Ascending aorta (tissue), 2 donors: ENCODE measurements around the gene ZMIZ1. TPM values are rescaled to one million over a fixed set of nuclear protein-coding genes. Genes with fewer than 3 reads are reported as not detected.
A peak's percentile ranks its signal among the peaks of the same experiment; 100 is the strongest.

ENCODE experiments used
- DNase-seq, 2 donors: peaks; one replicate each; pipeline ENCODE4 v3.0.0-alpha.2; 2019; ENCODE audit warnings: low spot score in 2 of 2
- H3K27ac ChIP-seq, 2 donors: fragments of 200-600 bp; sonication (generic); one replicate each; pipeline ENCODE4 v1.5.1; 2016 to 2017; ENCODE audit warnings: mild to moderate bottlenecking in 1 of 2
- H3K27me3 ChIP-seq: fragments of 200-600 bp; sonication (generic); one replicate; pipeline ENCODE4 v1.5.1; 2017
- H3K36me3 ChIP-seq, 2 donors: fragments of 200-600 bp; sonication (generic); one replicate each; pipeline ENCODE4 v1.5.1; 2016
- H3K4me1 ChIP-seq, 2 donors: fragments of 200-600 bp; sonication (generic); one replicate each; pipeline ENCODE4 v1.5.1; 2016 to 2017; ENCODE audit warnings: mild to moderate bottlenecking in 1 of 2
- H3K4me3 ChIP-seq, 2 donors: fragments of 200-600 bp; sonication (generic); one replicate each; pipeline ENCODE4 v1.5.1; 2016 to 2017; ENCODE audit warnings: mild to moderate bottlenecking in 1 of 2
- H3K9me3 ChIP-seq, 2 donors: fragments of 200-600 bp; sonication (generic); one replicate each; pipeline ENCODE4 v1.5.1; 2016
- CTCF ChIP-seq, 3 experiments: fragments of 200-600 bp in 2 of 3; fragments of 450-650 bp in 1 of 3; sonication (generic) in 2 of 3; IDR thresholded peaks; one replicate each; pipeline ENCODE4 v1.5.1; 2016 to 2019; ENCODE audit warnings: antibody characterized with exemption in 3 of 3, mild to moderate bottlenecking in 1 of 3, moderate library complexity in 1 of 3
- intact Hi-C: fragments of 100-400 bp; cut with DNase I; formaldehyde crosslinking; loops from one replicate; pipeline ENCODE4 v1.15.1; 2023
- total RNA-seq: library from RNA; depleted of rRNA; stranded (reverse); fragments of >200 nt; gene quantifications from one replicate; pipeline ENCODE4 v1.1.0, GENCODE V29; 2016

ZMIZ1 gene
- total RNA-seq, 1 donor from 2014 or later = 96.2 TPM

DNA sequence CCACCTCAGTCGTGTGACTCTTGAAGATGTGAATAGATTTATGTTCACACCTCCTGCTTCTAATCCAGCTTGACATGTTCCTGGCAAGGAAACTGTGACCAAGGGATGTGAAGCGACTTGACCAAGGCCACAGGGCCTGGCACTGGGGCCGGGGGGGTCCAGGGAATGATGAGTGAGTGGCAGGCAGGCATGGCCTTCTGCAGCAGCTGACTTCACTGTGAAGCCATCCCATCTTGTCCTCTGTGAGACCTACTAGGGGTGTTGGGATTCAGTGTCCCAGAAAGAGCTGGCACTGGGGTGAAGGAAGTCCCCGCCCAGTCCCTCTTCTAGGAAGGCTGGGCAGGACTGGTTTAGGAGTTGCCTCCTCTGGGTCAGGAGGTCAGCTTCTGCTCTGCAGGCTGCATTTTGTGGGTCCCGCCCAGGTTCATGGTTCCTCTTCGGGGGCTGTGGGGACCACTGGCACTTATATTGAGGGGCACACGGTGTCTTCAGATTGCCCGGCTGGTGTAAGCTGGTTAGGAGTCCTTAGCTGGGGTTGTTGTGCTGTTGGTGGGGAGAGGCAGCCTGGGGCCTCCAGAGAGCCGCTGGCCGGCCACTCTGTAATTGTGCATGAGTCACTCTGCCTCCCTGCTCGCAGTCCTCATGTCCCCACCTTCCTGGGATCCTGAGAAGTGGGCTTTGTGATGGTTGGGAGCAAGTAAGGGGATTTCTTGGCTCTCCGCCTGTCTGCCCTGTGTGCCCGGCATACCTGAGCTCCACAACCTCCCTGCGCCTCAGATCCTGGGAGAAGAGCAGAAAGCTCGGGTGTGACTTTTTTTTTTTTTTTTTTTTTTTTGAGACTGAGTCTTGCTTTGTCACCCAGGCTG lies 11.0 kb downstream of the ZMIZ1 start:
- no peaks in the 10 kb centered on the region for H3K9me3 ChIP-seq
- H3K36me3 ChIP-seq = no peaks in the 10 kb centered on the region
- H3K27ac ChIP-seq = peak overlapping the region; percentile 11 to 48
- no peak overlapping the region for H3K4me3 ChIP-seq
- H3K27me3 ChIP-seq = no peaks in the 10 kb centered on the region
- H3K4me1 ChIP-seq = peaks cover 45 to 59% of the 10 kb centered on the region in 2 donors
- TF ChIP-seq CTCF (IDR thresholded peaks at IDR 0.05) = no peak
- intact Hi-C loops = no loop called here
- no peak for DNase-seq

GRCh38 chr10:79081353-79082034 lies 12.7 kb downstream of the ZMIZ1 start:
- no peak overlapping the region for H3K4me3 ChIP-seq
- no peak for TF ChIP-seq CTCF (IDR thresholded peaks at IDR 0.05)
- no peaks in the 10 kb centered on the region for H3K9me3 ChIP-seq
- intact Hi-C loops = no loop called here
- peaks cover 43 to 62% of the 10 kb centered on the region in 2 donors for H3K4me1 ChIP-seq
- H3K36me3 ChIP-seq = no peaks in the 10 kb centered on the region
- peak overlapping the region; percentile 55 to 58 for H3K27ac ChIP-seq
- no peaks in the 10 kb centered on the region for H3K27me3 ChIP-seq
- no peak for DNase-seq

GRCh38 chr10:79082035-79082373 lies 13.2 kb downstream of the ZMIZ1 start:
- DNase-seq = no peak
- Histone ChIP-seq H3K4me3 (no peak overlapping the region), H3K4me1 (peaks cover 43 to 61% of the 10 kb centered on the region in 2 donors), H3K36me3 (no peaks in the 10 kb centered on the region), H3K27ac (peak overlapping the region; percentile 55 to 58), H3K9me3 (no peaks in the 10 kb centered on the region), H3K27me3 (no peaks in the 10 kb centered on the region)
- no peak for TF ChIP-seq CTCF (IDR thresholded peaks at IDR 0.05)
- intact Hi-C loops = no loop called here

- H3K4me1 ChIP-seq = peaks cover 43 to 65% of the 10 kb centered on the region in 2 donors
These were observed 14.1 kb downstream of the ZMIZ1 start for GRCh38 chr10:79082631-79083596.

More at GRCh38 chr10:79082631-79083596, 14.1 kb downstream of the ZMIZ1 start:
- H3K9me3 ChIP-seq = no peaks in the 10 kb centered on the region
- H3K36me3 ChIP-seq = no peaks in the 10 kb centered on the region
- H3K27ac ChIP-seq = peak overlapping the region; percentile 55 to 66
- no peak overlapping the region for H3K4me3 ChIP-seq
- DNase-seq = no peak
- no peaks in the 10 kb centered on the region for H3K27me3 ChIP-seq
- TF ChIP-seq CTCF (IDR thresholded peaks at IDR 0.05) = no peak
- intact Hi-C loops = no loop called here
